HCT116 (cell line): ENCODE data around the gene ANKHD1. TPM values are rescaled to one million over a fixed set of nuclear protein-coding genes. Genes with fewer than 3 reads are reported as not detected.

Experiments
- ATAC-seq: fragments of 200-7000 bp; cut with Tn5 transposase; 2 replicates; pipeline ENCODE4 v1.9.1; 2020; ENCODE audit warnings: mild to moderate bottlenecking, moderate library complexity
- BruUV-seq: library from RNA; stranded (reverse); fragments of 400-500 nt; replicated peaks from 2 replicates; lab custom pipeline; 2021; lab: Mats Ljungman, UMichigan
- CTCF ChIA-PET: fragments of 300-600 bp; sonication (Branson Sonifier 250); formaldehyde crosslinking; loops from one replicate; lab custom pipeline; 2021; ENCODE audit warnings: antibody characterized with exemption; lab: Charles Lee
- POLR2A ChIA-PET: fragments of 300-600, 350-600 bp; sonication (Branson Sonifier 250); formaldehyde crosslinking; loops from one replicate; lab custom pipeline; 2021; ENCODE audit warnings: antibody characterized with exemption; lab: Charles Lee
- RAD21 ChIA-PET, 2 experiments: fragments of 300-600 bp; sonication (Branson Sonifier 250); formaldehyde crosslinking; loops; one replicate each; lab custom pipeline; 2023; ENCODE audit warnings: low total read pairs in 2 of 2; ENCODE audit not compliant: uncharacterized antibody in 2 of 2, unreplicated experiment in 2 of 2, low non-redundant PET in 1 of 2; lab: Charles Lee
- DNase-seq: peaks from one replicate; pipeline ENCODE4 v3.0.0-alpha.2; 2010; ENCODE audit warnings: low read depth, low spot score
- H2AFZ ChIP-seq: fragments of 200-600 bp; shearing (Covaris generic), sonication (generic); 2 replicates; pipeline ENCODE4 v1.6.1; 2017; ENCODE audit warnings: low read depth, mixed run types, mixed read lengths, antibody characterized with exemption, low read length; ENCODE audit not compliant: poor library complexity, severe bottlenecking
- H3K27ac ChIP-seq: 2 replicates; pipeline ENCODE4 v1.5.1; 2012; ENCODE audit warnings: low read depth, low read length
- H3K27me3 ChIP-seq: fragments of 200-600 bp; sonication (generic); 2 replicates; pipeline ENCODE4 v1.6.1; 2016; ENCODE audit warnings: mixed run types, low read length, mixed read lengths; ENCODE audit not compliant: insufficient read depth
- H3K36me3 ChIP-seq, 2 experiments: fragments of 200-500 bp in 1 of 2; fragments of 200-600 bp in 1 of 2; sonication (Bioruptor generic) in 1 of 2; sonication (generic) in 1 of 2; 2 replicates each; pipeline versions ENCODE4 v1.5.1 to v1.6.1; 2014 to 2016; ENCODE audit warnings: low read length in 2 of 2, inconsistent platforms in 1 of 2, mixed read lengths in 1 of 2, mixed run types in 1 of 2; ENCODE audit not compliant: insufficient read depth in 2 of 2, control insufficient read depth in 1 of 2
- H3K4me1 ChIP-seq, 2 experiments: fragments of 200-600 bp in 1 of 2; sonication (generic) in 1 of 2; 2 replicates each; pipeline versions ENCODE4 v1.5.1 to v1.6.1; 2012 to 2017; ENCODE audit warnings: low read length in 2 of 2, inconsistent platforms in 1 of 2, mild to moderate bottlenecking in 1 of 2, mixed read lengths in 1 of 2, mixed run types in 1 of 2, moderate library complexity in 1 of 2; ENCODE audit not compliant: insufficient read depth in 2 of 2, control insufficient read depth in 1 of 2
- H3K4me2 ChIP-seq: fragments of 200-600 bp; sonication (generic); 2 replicates; pipeline ENCODE4 v1.6.1; 2017; ENCODE audit warnings: mixed run types, low read length, mixed read lengths
- H3K4me3 ChIP-seq, 2 experiments: fragments of 200-600 bp in 1 of 2; sonication (generic) in 1 of 2; replicated peaks in 1 of 2; 2 replicates each; pipeline ENCODE4 v1.5.1; 2011 to 2016; ENCODE audit warnings: low read length in 2 of 2, control low read depth in 1 of 2, low read depth in 1 of 2, mild to moderate bottlenecking in 1 of 2, mixed read lengths in 1 of 2, mixed run types in 1 of 2
- H3K79me2 ChIP-seq: fragments of 200-600 bp; sonication (generic); 2 replicates; pipeline ENCODE4 v1.6.1; 2017; ENCODE audit warnings: mild to moderate bottlenecking, mixed run types, low read length, moderate library complexity, mixed read lengths; ENCODE audit not compliant: insufficient read depth
- H3K9ac ChIP-seq: fragments of 200-600 bp; sonication (generic); 2 replicates; pipeline ENCODE4 v1.6.1; 2016; ENCODE audit warnings: low read length, mixed read lengths
- H3K9me2 ChIP-seq: fragments of 200-600 bp; sonication (generic), shearing (Covaris generic); 2 replicates; pipeline ENCODE4 v1.6.1; 2017; ENCODE audit warnings: mixed run types, mild to moderate bottlenecking, moderate library complexity; ENCODE audit not compliant: insufficient read depth
- H3K9me3 ChIP-seq, 2 experiments: fragments of 200-500 bp in 1 of 2; fragments of 200-600 bp in 1 of 2; sonication (Bioruptor generic) in 1 of 2; sonication (generic) in 1 of 2; 2 replicates each; pipeline ENCODE4 v1.6.1; 2014 to 2017; ENCODE audit warnings: low read length in 2 of 2, mixed read lengths in 2 of 2, inconsistent platforms in 1 of 2, low read depth in 1 of 2, mild to moderate bottlenecking in 1 of 2, mixed run types in 1 of 2, moderate library complexity in 1 of 2; ENCODE audit not compliant: control insufficient read depth in 1 of 2, insufficient read depth in 1 of 2
- H4K20me1 ChIP-seq: fragments of 200-600 bp; sonication (generic), shearing (Covaris generic); 2 replicates; pipeline ENCODE4 v1.6.1; 2017; ENCODE audit warnings: mixed run types, mild to moderate bottlenecking, moderate library complexity; ENCODE audit not compliant: insufficient read depth
- ELF1 ChIP-seq: IDR thresholded peaks from 2 replicates; pipeline ENCODE4 v1.6.1; 2012; ENCODE audit warnings: low read depth, borderline replicate concordance
- EZH2 ChIP-seq: fragments of 200-600 bp; sonication (generic); IDR thresholded peaks from 2 replicates; pipeline ENCODE4 v1.6.1; 2017; ENCODE audit warnings: antibody characterized with exemption, mixed run types
- FOSL1 ChIP-seq: IDR thresholded peaks from 2 replicates; pipeline ENCODE4 v1.6.1; 2012; ENCODE audit warnings: low read depth
- SP1 ChIP-seq: IDR thresholded peaks from 2 replicates; pipeline ENCODE4 v1.6.1; 2012; ENCODE audit warnings: low read depth
- ZFX ChIP-seq: fragments of 450-650 bp; IDR thresholded peaks from 2 replicates; pipeline ENCODE4 v1.6.1; 2017
- ZNF274 ChIP-seq: fragments of 200-500 bp; sonication (Bioruptor generic); IDR thresholded peaks from 2 replicates; pipeline ENCODE4 v1.6.1; 2014; ENCODE audit warnings: mild to moderate bottlenecking, low read depth, low read length, inconsistent platforms
- intact Hi-C: fragments of 100-400 bp; cut with micrococcal nuclease; formaldehyde crosslinking; loops from 2 replicates; pipeline ENCODE4 v1.10.0; 2022
- total RNA-seq: library from RNA; stranded (reverse); gene quantifications from one replicate; pipeline ENCODE4 v1.2.1, GENCODE V29; 2021; ENCODE audit not compliant: unreplicated experiment
- TF ChIP-seq, protein P1 (sequence below): IDR thresholded peaks from 2 replicates; pipeline ENCODE4 v1.6.1; 2012; ENCODE audit warnings: low read depth

The ANKHD1 gene
- total RNA-seq, 1 experiment from 2014 or later, result 80.8 TPM

DNA sequence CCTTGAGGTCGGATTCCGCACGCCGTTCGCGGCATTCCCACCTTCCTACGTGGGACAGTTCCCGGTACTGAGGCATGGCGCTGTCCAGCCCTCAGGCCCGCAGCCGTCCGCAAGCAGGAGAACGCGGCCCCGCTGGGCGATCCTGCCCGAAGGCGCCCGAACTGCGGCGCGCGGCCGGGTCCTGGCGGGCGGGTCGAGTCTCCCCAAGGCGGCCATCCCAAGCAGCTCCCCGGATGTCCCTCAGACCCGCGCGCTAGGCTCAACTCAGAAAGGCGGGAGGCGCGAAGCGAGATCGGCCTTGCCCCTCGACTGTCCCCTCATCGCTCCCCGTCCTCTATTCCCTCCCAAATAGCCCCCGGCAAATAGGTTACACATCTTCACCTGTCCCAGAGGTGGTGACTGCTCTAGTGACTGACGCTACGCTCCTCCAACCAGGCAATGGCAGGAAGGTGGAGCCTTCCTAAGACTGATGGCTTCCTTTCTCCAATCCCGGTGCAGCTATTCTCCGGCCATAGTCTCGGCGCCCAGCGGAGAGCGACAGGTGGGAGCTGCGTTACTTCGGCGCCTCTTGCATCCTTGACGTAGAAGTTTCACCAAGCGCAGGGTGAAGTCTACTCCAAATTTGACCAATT is 787 bp upstream of the ANKHD1 start (continued):
- TF ChIP-seq FOSL1 (no peak), ELF1 (no peak), EZH2 (no peak), SP1 (no peak), ZNF274 (no peak)

DNA sequence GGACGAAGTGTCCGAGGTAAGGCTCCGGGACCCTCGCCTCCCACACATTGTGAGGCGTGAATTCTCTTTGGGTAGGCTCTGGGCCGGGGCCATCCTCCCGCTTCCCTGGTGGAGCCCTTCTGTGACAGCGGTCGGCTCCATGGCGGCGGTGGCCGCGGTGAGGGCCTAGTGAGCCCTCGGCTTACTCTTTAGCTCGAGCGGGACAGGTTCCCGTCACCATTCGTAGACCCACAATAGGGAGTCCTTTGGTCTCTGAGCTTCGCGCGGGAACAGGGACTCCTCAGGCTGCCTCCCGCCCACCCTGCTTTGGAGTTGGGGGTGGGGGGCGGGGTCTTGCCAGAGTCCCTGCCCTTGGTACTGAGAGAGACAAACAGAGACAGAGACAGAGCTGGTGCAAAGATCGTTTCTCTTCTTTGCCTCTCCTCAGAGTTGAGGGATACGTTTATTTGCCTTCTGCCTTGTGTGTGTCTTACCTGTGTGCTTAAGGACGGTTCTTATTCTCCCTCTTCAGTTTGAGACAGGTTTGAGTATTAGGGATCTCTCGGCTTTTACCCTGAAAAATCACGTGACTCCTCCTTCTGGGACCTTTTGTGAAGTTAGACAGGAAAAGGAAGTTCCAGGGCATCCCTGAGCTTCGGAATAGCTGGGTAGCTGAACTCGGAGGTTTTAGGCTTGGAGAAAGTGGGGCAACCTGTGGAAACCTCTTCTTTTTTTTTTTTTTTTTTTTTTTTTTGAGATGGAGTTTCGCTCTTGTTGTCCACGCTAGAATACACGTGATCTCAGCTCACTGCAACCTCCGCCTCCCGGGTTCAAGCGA is 833 bp downstream of the ANKHD1 start:
- TSS peak; percentile 36 for BruUV-seq

More for the DNA sequence above, 833 bp downstream of the ANKHD1 start:
- no peaks in the 10 kb centered on the region for H3K27me3 ChIP-seq
- H4K20me1 ChIP-seq, result peaks cover 12% of the 10 kb centered on the region; the same call in 1 of the 2 replicates
- H3K4me2 ChIP-seq, result peak overlapping the region; percentile 98
- H3K4me1 ChIP-seq, result peaks cover 23 to 28% of the 10 kb centered on the region in 2 experiments
- peak overlapping the region; percentile 81 to 99 for H3K4me3 ChIP-seq
- H3K9ac ChIP-seq, result peak overlapping the region; percentile 97
- ChIA-PET CTCF (interaction anchor here (1.0 to 1.4 kb wide), 3 partner anchors 158 to 323 kb away, joined by 3 read pairs; no protein-coding TSS in a partner anchor), POLR2A (interaction anchor here (0.8 to 1.2 kb wide), 3 partner anchors 15 to 17 kb away, joined by 3 read pairs; no protein-coding TSS in a partner anchor), RAD21 (no interaction called here)
- TF ChIP-seq ZFX, result peak; percentile 60
- TF ChIP-seq, protein P1, sequence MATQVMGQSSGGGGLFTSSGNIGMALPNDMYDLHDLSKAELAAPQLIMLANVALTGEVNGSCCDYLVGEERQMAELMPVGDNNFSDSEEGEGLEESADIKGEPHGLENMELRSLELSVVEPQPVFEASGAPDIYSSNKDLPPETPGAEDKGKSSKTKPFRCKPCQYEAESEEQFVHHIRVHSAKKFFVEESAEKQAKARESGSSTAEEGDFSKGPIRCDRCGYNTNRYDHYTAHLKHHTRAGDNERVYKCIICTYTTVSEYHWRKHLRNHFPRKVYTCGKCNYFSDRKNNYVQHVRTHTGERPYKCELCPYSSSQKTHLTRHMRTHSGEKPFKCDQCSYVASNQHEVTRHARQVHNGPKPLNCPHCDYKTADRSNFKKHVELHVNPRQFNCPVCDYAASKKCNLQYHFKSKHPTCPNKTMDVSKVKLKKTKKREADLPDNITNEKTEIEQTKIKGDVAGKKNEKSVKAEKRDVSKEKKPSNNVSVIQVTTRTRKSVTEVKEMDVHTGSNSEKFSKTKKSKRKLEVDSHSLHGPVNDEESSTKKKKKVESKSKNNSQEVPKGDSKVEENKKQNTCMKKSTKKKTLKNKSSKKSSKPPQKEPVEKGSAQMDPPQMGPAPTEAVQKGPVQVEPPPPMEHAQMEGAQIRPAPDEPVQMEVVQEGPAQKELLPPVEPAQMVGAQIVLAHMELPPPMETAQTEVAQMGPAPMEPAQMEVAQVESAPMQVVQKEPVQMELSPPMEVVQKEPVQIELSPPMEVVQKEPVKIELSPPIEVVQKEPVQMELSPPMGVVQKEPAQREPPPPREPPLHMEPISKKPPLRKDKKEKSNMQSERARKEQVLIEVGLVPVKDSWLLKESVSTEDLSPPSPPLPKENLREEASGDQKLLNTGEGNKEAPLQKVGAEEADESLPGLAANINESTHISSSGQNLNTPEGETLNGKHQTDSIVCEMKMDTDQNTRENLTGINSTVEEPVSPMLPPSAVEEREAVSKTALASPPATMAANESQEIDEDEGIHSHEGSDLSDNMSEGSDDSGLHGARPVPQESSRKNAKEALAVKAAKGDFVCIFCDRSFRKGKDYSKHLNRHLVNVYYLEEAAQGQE, result no peak
- H3K9me2 ChIP-seq, result no peaks in the 10 kb centered on the region
- peaks cover 74% of the 10 kb centered on the region for H3K79me2 ChIP-seq
- DNase-seq (no peak), ATAC-seq (no peak)
- no peaks in the 10 kb centered on the region for H3K36me3 ChIP-seq
- no peak overlapping the region for H2AFZ ChIP-seq
- no peaks in the 10 kb centered on the region for H3K9me3 ChIP-seq
- intact Hi-C loops, result no loop called here
- H3K27ac ChIP-seq, result peak overlapping the region; percentile 92
